ENCODE results near the gene MAP3K4.
"Not testable (repeated sequence)": the region's sequence is repeated elsewhere in the genome, so short reads cannot be mapped to it uniquely, and the experiment has no call there.

Gene MAP3K4

GRCh38 chr6:160972594-160972993 lies 19.0 kb upstream of the MAP3K4 start:
- DNase-seq (ENCODE audit: low spot score), result not testable (repeated sequence)

- DNase-seq (ENCODE audit: low spot score), result peak; percentile 29
Observed at GRCh38 chr6:160973311-160974250, 18.0 kb upstream of the MAP3K4 start.

- DNase-seq (ENCODE audit: low spot score), result peak; percentile 70
Observed at GRCh38 chr6:160974304-160974771, 17.2 kb upstream of the MAP3K4 start.

- DNase-seq (ENCODE audit: low spot score), result no peak
Observed at GRCh38 chr6:160975162-160975561, 16.4 kb upstream of the MAP3K4 start.

- DNase-seq (ENCODE audit: low spot score), result not testable (repeated sequence)
Observed at GRCh38 chr6:160975961-160976360, 15.6 kb upstream of the MAP3K4 start.

- DNase-seq (ENCODE audit: low spot score), result peak; percentile 47
Observed at GRCh38 chr6:160978141-160978901, 13.2 kb upstream of the MAP3K4 start.

- peak; percentile 47 for DNase-seq (ENCODE audit: low spot score)
Observed at GRCh38 chr6:160979061-160979708, 12.4 kb upstream of the MAP3K4 start.

- DNase-seq (ENCODE audit: low spot score), result not testable (repeated sequence)
Observed at GRCh38 chr6:160983377-160983948, 8.1 kb upstream of the MAP3K4 start.

GRCh38 chr6:160986851-160987250 lies 4.7 kb upstream of the MAP3K4 start:
- no peak for DNase-seq (ENCODE audit: low spot score)

- no peak for DNase-seq (ENCODE audit: low spot score)
Observed at GRCh38 chr6:160987265-160987664, 4.3 kb upstream of the MAP3K4 start.

GRCh38 chr6:160990847-160991405 lies 643 bp upstream of the MAP3K4 start:
- no peak for DNase-seq (ENCODE audit: low spot score)

GRCh38 chr6:160992061-160992979 lies 751 bp downstream of the MAP3K4 start:
- DNase-seq (ENCODE audit: low spot score), result peak; percentile 62

- DNase-seq (ENCODE audit: low spot score), result no peak
Observed at GRCh38 chr6:160992980-160993314, 1.4 kb downstream of the MAP3K4 start.

- no peak for DNase-seq (ENCODE audit: low spot score)
Observed at GRCh38 chr6:160995271-160995670, 3.7 kb downstream of the MAP3K4 start.

GRCh38 chr6:160996131-160996601 lies 4.6 kb downstream of the MAP3K4 start:
- no peak for DNase-seq (ENCODE audit: low spot score)

GRCh38 chr6:160998217-160998616 lies 6.6 kb downstream of the MAP3K4 start:
- DNase-seq (ENCODE audit: low spot score), result no peak

- DNase-seq (ENCODE audit: low spot score), result no peak
Observed at GRCh38 chr6:160998766-160999165, 7.2 kb downstream of the MAP3K4 start.

GRCh38 chr6:160999516-160999915 lies 7.9 kb downstream of the MAP3K4 start:
- no peak for DNase-seq (ENCODE audit: low spot score)

GRCh38 chr6:161000632-161001031 lies 9.1 kb downstream of the MAP3K4 start:
- no peak for DNase-seq (ENCODE audit: low spot score)

- DNase-seq (ENCODE audit: low spot score), result no peak
Observed at GRCh38 chr6:161001421-161001820, 9.9 kb downstream of the MAP3K4 start.

GRCh38 chr6:161003336-161003735 lies 11.8 kb downstream of the MAP3K4 start:
- no peak for DNase-seq (ENCODE audit: low spot score)

Measured in AG08396 (cell line).